Panc1 (cell line): Measurements from ENCODE around the gene PADI1. TPM values are rescaled to one million over a fixed set of nuclear protein-coding genes. Genes with fewer than 3 reads are reported as not detected.

ENCODE experiments used
- ATAC-seq: fragments of 200-7000 bp; cut with Tn5 transposase; 2 replicates; pipeline ENCODE4 v1.9.1; 2020; ENCODE audit warnings: mild to moderate bottlenecking, moderate library complexity
- BruUV-seq: library from RNA; stranded (reverse); fragments of 400-500 nt; replicated peaks from 2 replicates; lab custom pipeline; 2021; lab: Mats Ljungman, UMichigan
- CTCF ChIA-PET: fragments of 300-600 bp; sonication (Branson Sonifier 250); formaldehyde crosslinking; loops from one replicate; lab custom pipeline; 2022; ENCODE audit warnings: antibody characterized with exemption; lab: Charles Lee
- POLR2A ChIA-PET: fragments of 300-600 bp; sonication (Branson Sonifier 250); formaldehyde crosslinking; loops from one replicate; lab custom pipeline; 2022; ENCODE audit warnings: antibody characterized with exemption; lab: Charles Lee
- DNase-seq: peaks from one replicate; pipeline ENCODE4 v3.0.0-alpha.2; 2010; ENCODE audit warnings: low read depth, low spot score
- H3K27ac ChIP-seq: 2 replicates; pipeline ENCODE4 v1.5.1; 2011; ENCODE audit warnings: mild to moderate bottlenecking, low read length, inconsistent platforms
- H3K27me3 ChIP-seq: fragments of 200-500 bp; sonication (Bioruptor generic); 2 replicates; pipeline ENCODE4 v1.6.0; 2014; ENCODE audit warnings: low read length, inconsistent platforms; ENCODE audit not compliant: control insufficient read depth, insufficient read depth
- H3K36me3 ChIP-seq: fragments of 200-500 bp; sonication (Bioruptor generic); 2 replicates; pipeline ENCODE4 v1.5.1; 2014; ENCODE audit warnings: inconsistent platforms, mild to moderate bottlenecking, low read length, moderate library complexity; ENCODE audit not compliant: control insufficient read depth, insufficient read depth
- H3K4me1 ChIP-seq: 2 replicates; pipeline ENCODE4 v1.5.1; 2011; ENCODE audit warnings: inconsistent platforms, mild to moderate bottlenecking, low read length, moderate library complexity; ENCODE audit not compliant: control insufficient read depth, insufficient read depth
- H3K4me3 ChIP-seq, 2 experiments: 2 replicates each; pipeline ENCODE4 v1.5.1; 2011 to 2012; ENCODE audit warnings: low read depth in 2 of 2, low read length in 2 of 2, mild to moderate bottlenecking in 2 of 2, inconsistent platforms in 1 of 2, moderate library complexity in 1 of 2
- H3K9me3 ChIP-seq: fragments of 200-500 bp; sonication (Bioruptor generic); 2 replicates; pipeline ENCODE4 v1.5.1; 2014; ENCODE audit warnings: low read depth, mild to moderate bottlenecking, inconsistent platforms, low read length, moderate library complexity; ENCODE audit not compliant: control insufficient read depth, insufficient read depth
- POLR2AphosphoS5 ChIP-seq: IDR thresholded peaks from 2 replicates; pipeline ENCODE4 v1.6.1; 2012; ENCODE audit warnings: mild to moderate bottlenecking, low read depth, low read length, moderate library complexity
- SIN3A ChIP-seq: IDR thresholded peaks from 2 replicates; pipeline ENCODE4 v1.6.1; 2012; ENCODE audit warnings: low read depth, mild to moderate bottlenecking, low read length, moderate library complexity, borderline replicate concordance; ENCODE audit not compliant: insufficient read depth
- TCF7L2 ChIP-seq: IDR thresholded peaks from 2 replicates; pipeline ENCODE4 v1.6.1; 2011; ENCODE audit warnings: mild to moderate bottlenecking, low read depth, low read length, inconsistent platforms
- in situ Hi-C: cut with HindIII; loops from 2 replicates; pipeline ENCODE4 v1.10.0; 2016; ENCODE audit warnings: low sequenced_read_pairs, low pct_unique_long_range_greater_than_20kb
- intact Hi-C: fragments of 100-400 bp; cut with micrococcal nuclease; formaldehyde crosslinking; loops from one replicate; pipeline ENCODE4 v1.10.0; 2022; ENCODE audit not compliant: unreplicated experiment
- total RNA-seq: library from RNA; stranded (reverse); gene quantifications from one replicate; pipeline ENCODE4 v1.2.1, GENCODE V29; 2021; ENCODE audit not compliant: unreplicated experiment
- TF ChIP-seq, protein P1 (sequence below), 2 experiments: IDR thresholded peaks; 2 replicates each; pipeline ENCODE4 v1.6.1; 2011 to 2012; ENCODE audit warnings: low read depth in 2 of 2, control low read depth in 1 of 2, low read length in 1 of 2, mild to moderate bottlenecking in 1 of 2, moderate library complexity in 1 of 2; ENCODE audit not compliant: insufficient read depth in 1 of 2
- TF ChIP-seq, protein P2 (sequence below): fragments of 450-650 bp; IDR thresholded peaks from 2 replicates; pipeline ENCODE4 v1.5.1; 2017; ENCODE audit warnings: mild to moderate bottlenecking

The PADI1 gene
- total RNA-seq, 1 experiment from 2014 or later = 2.3 TPM

DNA sequence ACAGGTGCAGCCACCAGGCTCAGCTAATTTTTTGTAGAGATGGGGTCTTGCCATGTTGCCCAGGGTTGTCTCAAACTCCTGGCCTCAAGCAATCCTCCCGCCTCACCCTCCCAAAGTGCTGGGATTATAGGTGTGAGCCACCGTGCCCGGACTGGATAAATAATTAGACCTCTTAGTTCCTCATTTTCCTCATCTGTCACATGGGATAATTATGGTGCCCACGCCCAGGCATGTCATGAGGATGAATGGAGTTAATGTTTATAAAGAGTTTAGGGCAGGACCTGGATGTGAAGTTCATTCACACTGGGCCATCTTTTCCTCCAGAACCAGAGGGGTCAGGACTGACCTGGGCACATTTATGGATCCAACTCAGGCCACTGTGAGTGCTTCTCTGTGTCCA is 67.7 kb downstream of the PADI1 start:
- no peak overlapping the region for H3K4me3 ChIP-seq
- intact Hi-C loops = no loop called here

DNA sequence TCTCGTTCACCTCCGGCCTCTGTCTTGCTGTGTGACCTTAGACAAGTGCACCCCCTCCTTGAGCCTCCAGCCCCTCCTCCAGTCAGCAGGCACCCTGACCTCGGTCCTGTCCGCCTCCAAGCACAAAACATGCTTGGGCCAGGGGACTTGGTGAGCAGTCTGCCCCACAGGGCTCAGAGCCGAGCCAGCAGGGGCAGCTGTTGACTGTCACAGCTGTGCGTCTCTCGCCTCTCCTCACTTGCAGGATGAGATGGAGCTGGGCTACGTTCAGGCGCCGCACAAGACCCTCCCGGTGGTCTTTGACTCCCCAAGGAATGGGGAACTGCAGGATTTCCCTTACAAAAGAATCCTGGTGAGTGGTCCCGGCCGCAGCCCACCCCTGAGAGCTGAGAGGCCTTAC is 68.2 kb downstream of the PADI1 start:
- no peaks in the 10 kb centered on the region for H3K27me3 ChIP-seq
- DNase-seq (no peak), ATAC-seq (no peak)
- intact Hi-C loops = no loop called here
- TF ChIP-seq, protein P1, sequence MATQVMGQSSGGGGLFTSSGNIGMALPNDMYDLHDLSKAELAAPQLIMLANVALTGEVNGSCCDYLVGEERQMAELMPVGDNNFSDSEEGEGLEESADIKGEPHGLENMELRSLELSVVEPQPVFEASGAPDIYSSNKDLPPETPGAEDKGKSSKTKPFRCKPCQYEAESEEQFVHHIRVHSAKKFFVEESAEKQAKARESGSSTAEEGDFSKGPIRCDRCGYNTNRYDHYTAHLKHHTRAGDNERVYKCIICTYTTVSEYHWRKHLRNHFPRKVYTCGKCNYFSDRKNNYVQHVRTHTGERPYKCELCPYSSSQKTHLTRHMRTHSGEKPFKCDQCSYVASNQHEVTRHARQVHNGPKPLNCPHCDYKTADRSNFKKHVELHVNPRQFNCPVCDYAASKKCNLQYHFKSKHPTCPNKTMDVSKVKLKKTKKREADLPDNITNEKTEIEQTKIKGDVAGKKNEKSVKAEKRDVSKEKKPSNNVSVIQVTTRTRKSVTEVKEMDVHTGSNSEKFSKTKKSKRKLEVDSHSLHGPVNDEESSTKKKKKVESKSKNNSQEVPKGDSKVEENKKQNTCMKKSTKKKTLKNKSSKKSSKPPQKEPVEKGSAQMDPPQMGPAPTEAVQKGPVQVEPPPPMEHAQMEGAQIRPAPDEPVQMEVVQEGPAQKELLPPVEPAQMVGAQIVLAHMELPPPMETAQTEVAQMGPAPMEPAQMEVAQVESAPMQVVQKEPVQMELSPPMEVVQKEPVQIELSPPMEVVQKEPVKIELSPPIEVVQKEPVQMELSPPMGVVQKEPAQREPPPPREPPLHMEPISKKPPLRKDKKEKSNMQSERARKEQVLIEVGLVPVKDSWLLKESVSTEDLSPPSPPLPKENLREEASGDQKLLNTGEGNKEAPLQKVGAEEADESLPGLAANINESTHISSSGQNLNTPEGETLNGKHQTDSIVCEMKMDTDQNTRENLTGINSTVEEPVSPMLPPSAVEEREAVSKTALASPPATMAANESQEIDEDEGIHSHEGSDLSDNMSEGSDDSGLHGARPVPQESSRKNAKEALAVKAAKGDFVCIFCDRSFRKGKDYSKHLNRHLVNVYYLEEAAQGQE (IDR thresholded peaks at IDR 0.05; ENCODE audit: insufficient read depth in 1 of 2, low read depth in 2 of 2, low read length in 1 of 2) = no peak
- TF ChIP-seq POLR2AphosphoS5 (no peak), TCF7L2 (no peak), SIN3A (no peak)
- TF ChIP-seq, protein P2, sequence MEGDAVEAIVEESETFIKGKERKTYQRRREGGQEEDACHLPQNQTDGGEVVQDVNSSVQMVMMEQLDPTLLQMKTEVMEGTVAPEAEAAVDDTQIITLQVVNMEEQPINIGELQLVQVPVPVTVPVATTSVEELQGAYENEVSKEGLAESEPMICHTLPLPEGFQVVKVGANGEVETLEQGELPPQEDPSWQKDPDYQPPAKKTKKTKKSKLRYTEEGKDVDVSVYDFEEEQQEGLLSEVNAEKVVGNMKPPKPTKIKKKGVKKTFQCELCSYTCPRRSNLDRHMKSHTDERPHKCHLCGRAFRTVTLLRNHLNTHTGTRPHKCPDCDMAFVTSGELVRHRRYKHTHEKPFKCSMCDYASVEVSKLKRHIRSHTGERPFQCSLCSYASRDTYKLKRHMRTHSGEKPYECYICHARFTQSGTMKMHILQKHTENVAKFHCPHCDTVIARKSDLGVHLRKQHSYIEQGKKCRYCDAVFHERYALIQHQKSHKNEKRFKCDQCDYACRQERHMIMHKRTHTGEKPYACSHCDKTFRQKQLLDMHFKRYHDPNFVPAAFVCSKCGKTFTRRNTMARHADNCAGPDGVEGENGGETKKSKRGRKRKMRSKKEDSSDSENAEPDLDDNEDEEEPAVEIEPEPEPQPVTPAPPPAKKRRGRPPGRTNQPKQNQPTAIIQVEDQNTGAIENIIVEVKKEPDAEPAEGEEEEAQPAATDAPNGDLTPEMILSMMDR = no peak
- H3K36me3 ChIP-seq = no peaks in the 10 kb centered on the region
- no peak overlapping the region for H3K27ac ChIP-seq
- no peaks in the 10 kb centered on the region for H3K9me3 ChIP-seq
- POLR2A ChIA-PET = no interaction called here
- CTCF ChIA-PET = no interaction called here
- no peaks in the 10 kb centered on the region for H3K4me1 ChIP-seq
- H3K4me3 ChIP-seq = no peak overlapping the region
- in situ Hi-C loops = no loop called here
- no TSS peak for BruUV-seq

More for the DNA sequence above, 67.7 kb downstream of the PADI1 start:
- H3K27ac ChIP-seq = no peak overlapping the region
- ATAC-seq (no peak), DNase-seq (no peak)
- ChIA-PET CTCF (no interaction called here), POLR2A (no interaction called here)
- in situ Hi-C loops = no loop called here
- no peaks in the 10 kb centered on the region for H3K4me1 ChIP-seq
- no peaks in the 10 kb centered on the region for H3K36me3 ChIP-seq
- no peaks in the 10 kb centered on the region for H3K27me3 ChIP-seq
- TF ChIP-seq, protein P2 = no peak
- TF ChIP-seq, protein P1 (IDR thresholded peaks at IDR 0.05; ENCODE audit: insufficient read depth in 1 of 2, low read depth in 2 of 2, low read length in 1 of 2) = no peak
- TF ChIP-seq TCF7L2 (no peak), POLR2AphosphoS5 (no peak), SIN3A (no peak)
- BruUV-seq = no TSS peak
- no peaks in the 10 kb centered on the region for H3K9me3 ChIP-seq
